Karpas-422 (cell line): Measurements from ENCODE around the gene OXSM. TPM values are rescaled to one million over a fixed set of nuclear protein-coding genes. Genes with fewer than 3 reads are reported as not detected.

Experiments used
- DNase-seq: peaks from one replicate; pipeline ENCODE4 v3.0.0-alpha.2; 2015
- H2AFZ ChIP-seq: fragments of 200-600 bp; sonication (generic); 2 replicates; pipeline ENCODE4 v1.6.1; 2014; ENCODE audit warnings: antibody characterized with exemption, low read length, mixed read lengths
- H3K27ac ChIP-seq: fragments of 200-600 bp; sonication (generic); 2 replicates; pipeline ENCODE4 v1.5.1; 2014; ENCODE audit warnings: mild to moderate bottlenecking, low read length, moderate library complexity
- H3K27me3 ChIP-seq: fragments of 200-600 bp; sonication (generic); 2 replicates; pipeline ENCODE4 v1.6.1; 2014; ENCODE audit warnings: low read length, mixed read lengths
- H3K36me3 ChIP-seq: fragments of 200-600 bp; sonication (generic); 2 replicates; pipeline ENCODE4 v1.6.1; 2014; ENCODE audit warnings: low read length, mixed read lengths; ENCODE audit not compliant: insufficient read depth
- H3K4me1 ChIP-seq: fragments of 200-600 bp; sonication (generic); 2 replicates; pipeline ENCODE4 v1.6.1; 2014; ENCODE audit warnings: mild to moderate bottlenecking, low read length, mixed read lengths
- H3K4me2 ChIP-seq: fragments of 200-600 bp; sonication (generic); 2 replicates; pipeline ENCODE4 v1.6.1; 2014; ENCODE audit warnings: low read length, low read depth, mild to moderate bottlenecking; ENCODE audit not compliant: poor library complexity, severe bottlenecking
- H3K4me3 ChIP-seq: fragments of 200-600 bp; sonication (generic); 2 replicates; pipeline ENCODE4 v1.5.1; 2014; ENCODE audit warnings: mild to moderate bottlenecking, antibody characterized with exemption, low read length, mixed read lengths
- H3K79me2 ChIP-seq: fragments of 200-600 bp; sonication (generic); 2 replicates; pipeline ENCODE4 v1.6.1; 2014; ENCODE audit warnings: mild to moderate bottlenecking, low read length, mixed read lengths
- H3K9ac ChIP-seq: fragments of 200-600 bp; sonication (generic); 2 replicates; pipeline ENCODE4 v1.6.0; 2014; ENCODE audit warnings: low read length
- H3K9me2 ChIP-seq: fragments of 200-600 bp; sonication (generic), shearing (Covaris generic); replicated peaks from 2 replicates; pipeline ENCODE4 v1.6.0; 2014; ENCODE audit warnings: mild to moderate bottlenecking, low read length, moderate library complexity; ENCODE audit not compliant: insufficient read depth
- H3K9me3 ChIP-seq: fragments of 300-700, 200-600 bp; sonication (generic); 2 replicates; pipeline ENCODE4 v1.6.1; 2014; ENCODE audit warnings: low read length, mixed read lengths
- H4K20me1 ChIP-seq: fragments of 200-600 bp; sonication (generic); 2 replicates; pipeline ENCODE4 v1.6.1; 2014; ENCODE audit warnings: mild to moderate bottlenecking, antibody characterized with exemption, low read length, low read depth; ENCODE audit not compliant: insufficient read depth
- total RNA-seq: library from RNA; depleted of rRNA; stranded (reverse); fragments of >200 nt; shearing (Covaris generic); gene quantifications from 2 replicates; pipeline ENCODE4 v1.2.3, GENCODE V29; 2014; ENCODE audit warnings: low replicate concordance

OXSM gene
- total RNA-seq, 1 experiment from 2014 or later = 15.7 TPM

DNA sequence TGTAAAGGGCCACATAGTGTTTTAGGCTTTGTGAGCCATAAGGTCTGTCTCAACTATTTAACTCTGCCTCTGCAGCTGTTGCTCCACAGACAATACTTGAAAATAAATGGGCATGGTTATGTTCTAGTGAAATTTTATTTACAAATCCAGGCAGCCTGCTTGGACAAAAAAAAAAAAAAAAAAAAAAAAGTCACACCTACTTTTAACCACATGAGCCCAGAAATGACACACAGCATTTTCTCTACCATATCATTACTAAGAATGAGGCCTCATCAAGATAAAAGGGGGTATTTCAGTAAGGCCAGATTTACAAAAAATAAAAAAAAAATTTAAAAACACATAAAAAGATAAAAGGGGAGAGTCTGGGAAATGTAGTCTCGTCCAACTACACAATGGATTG is 4.9 kb upstream of the OXSM start:
- Histone ChIP-seq H4K20me1 (no peaks in the 10 kb centered on the region), H3K4me1 (peaks cover 44% of the 10 kb centered on the region), H3K27me3 (no peaks in the 10 kb centered on the region), H3K9me2 (no peaks in the 10 kb centered on the region), H3K4me3 (no peak overlapping the region), H3K9me3 (no peaks in the 10 kb centered on the region), H3K9ac (no peak overlapping the region), H2AFZ (no peak overlapping the region), H3K79me2 (peaks cover 39% of the 10 kb centered on the region), H3K27ac (no peak overlapping the region), H3K4me2 (no peak overlapping the region), H3K36me3 (0 out of 2 replicates have a peak, but pooled peaks cover 7% of the 10 kb centered on the region)
- DNase-seq = no peak

- no peak overlapping the region for H3K27ac ChIP-seq
- H3K27me3 ChIP-seq = no peaks in the 10 kb centered on the region
- no peak overlapping the region for H3K9ac ChIP-seq
- no peak overlapping the region for H2AFZ ChIP-seq
- H3K4me2 ChIP-seq = no peak overlapping the region
- peaks cover 31% of the 10 kb centered on the region for H3K79me2 ChIP-seq
- no peaks in the 10 kb centered on the region for H3K36me3 ChIP-seq
- H3K9me3 ChIP-seq = no peaks in the 10 kb centered on the region
- no peaks in the 10 kb centered on the region for H4K20me1 ChIP-seq
- no peak overlapping the region for H3K4me3 ChIP-seq
- no peak for DNase-seq
- no peaks in the 10 kb centered on the region for H3K9me2 ChIP-seq
- peaks cover 48% of the 10 kb centered on the region for H3K4me1 ChIP-seq
Measured at GRCh38 chr3:25785826-25786225, 4.1 kb upstream of the OXSM start.

- H3K4me3 ChIP-seq = no peak overlapping the region
- no peak overlapping the region for H3K27ac ChIP-seq
Measured at GRCh38 chr3:25787689-25788088, 2.2 kb upstream of the OXSM start.

DNA sequence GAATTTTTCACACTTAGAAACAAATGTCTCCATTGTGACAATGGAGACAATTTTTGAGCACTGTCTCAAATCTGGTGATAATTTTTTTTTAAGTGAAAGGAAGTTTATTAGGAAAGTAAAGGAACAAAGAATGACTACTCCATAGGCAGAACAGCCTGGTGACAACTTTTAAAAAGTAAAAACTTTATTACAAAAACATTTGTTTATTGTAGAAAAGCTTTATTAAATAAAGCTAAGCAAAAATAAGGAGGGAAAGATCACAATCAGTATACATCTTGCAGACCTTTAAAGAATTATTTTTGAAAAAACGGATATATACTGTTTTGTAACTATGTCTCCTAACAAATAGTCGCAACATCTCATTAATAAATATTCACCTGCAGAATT is 688 bp upstream of the OXSM start:
- Histone ChIP-seq H3K4me1 (peaks cover 34% of the 10 kb centered on the region), H3K4me3 (peak overlapping the region; percentile 72), H2AFZ (peak overlapping the region; percentile 24; the same call in 1 of the 2 replicates), H3K9me3 (no peaks in the 10 kb centered on the region), H3K79me2 (peaks cover 14% of the 10 kb centered on the region), H3K36me3 (no peaks in the 10 kb centered on the region), H4K20me1 (no peaks in the 10 kb centered on the region), H3K27ac (peak overlapping the region; percentile 86), H3K4me2 (peak overlapping the region; percentile 96), H3K9ac (peak overlapping the region; percentile 76), H3K9me2 (no peaks in the 10 kb centered on the region; the same call in 1 of the 2 replicates), H3K27me3 (no peaks in the 10 kb centered on the region)
- no peak for DNase-seq

More at GRCh38 chr3:25787689-25788088, 2.2 kb upstream of the OXSM start:
- no peaks in the 10 kb centered on the region for H4K20me1 ChIP-seq
- peak overlapping the region; percentile 96 for H3K4me2 ChIP-seq
- peaks cover 40% of the 10 kb centered on the region for H3K4me1 ChIP-seq
- H3K9me2 ChIP-seq = no peaks in the 10 kb centered on the region; the same call in 1 of the 2 replicates
- no peaks in the 10 kb centered on the region for H3K36me3 ChIP-seq
- H3K79me2 ChIP-seq = peaks cover 15% of the 10 kb centered on the region
- no peak overlapping the region for H3K9ac ChIP-seq
- no peak overlapping the region for H2AFZ ChIP-seq
- no peak for DNase-seq
- H3K27me3 ChIP-seq = no peaks in the 10 kb centered on the region
- no peaks in the 10 kb centered on the region for H3K9me3 ChIP-seq

- Histone ChIP-seq H3K4me2 (no peak overlapping the region), H3K9me2 (no peaks in the 10 kb centered on the region), H3K36me3 (no peaks in the 10 kb centered on the region), H3K4me3 (no peak overlapping the region), H3K79me2 (no peaks in the 10 kb centered on the region), H3K9me3 (no peaks in the 10 kb centered on the region), H2AFZ (no peak overlapping the region), H3K9ac (no peak overlapping the region), H3K4me1 (no peaks in the 10 kb centered on the region), H4K20me1 (no peaks in the 10 kb centered on the region), H3K27ac (no peak overlapping the region), H3K27me3 (no peaks in the 10 kb centered on the region)
- DNase-seq = no peak
Measured at GRCh38 chr3:25801786-25802185, 11.9 kb downstream of the OXSM start.

DNA sequence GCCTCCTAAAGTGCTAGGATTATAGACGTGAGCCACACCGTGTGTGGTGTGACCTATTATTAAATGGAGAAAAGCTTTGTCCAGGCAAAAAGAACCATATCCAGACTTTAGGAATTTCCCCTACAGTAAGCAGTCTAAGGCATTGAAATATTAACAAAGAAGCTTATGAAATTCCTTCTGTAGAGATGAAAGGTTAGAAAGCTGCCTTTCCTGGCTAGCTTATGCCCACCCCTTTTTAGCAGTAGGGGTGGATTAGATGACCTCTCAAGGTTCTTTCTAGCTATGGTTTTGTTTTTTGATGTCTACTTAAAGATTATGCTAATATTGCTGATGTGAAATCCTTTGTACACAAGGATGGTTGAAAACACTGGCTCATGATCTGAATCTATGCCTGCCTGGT is 13.9 kb downstream of the OXSM start:
- no peak overlapping the region for H2AFZ ChIP-seq
- H3K27me3 ChIP-seq = no peaks in the 10 kb centered on the region
- no peak overlapping the region for H3K4me3 ChIP-seq
- no peak for DNase-seq
- H3K9me2 ChIP-seq = no peaks in the 10 kb centered on the region
- H3K4me2 ChIP-seq = no peak overlapping the region
- no peaks in the 10 kb centered on the region for H3K9me3 ChIP-seq
- no peaks in the 10 kb centered on the region for H4K20me1 ChIP-seq
- H3K27ac ChIP-seq = no peak overlapping the region
- H3K79me2 ChIP-seq = no peaks in the 10 kb centered on the region
- no peak overlapping the region for H3K9ac ChIP-seq
- H3K4me1 ChIP-seq = no peaks in the 10 kb centered on the region
- H3K36me3 ChIP-seq = no peaks in the 10 kb centered on the region

DNA sequence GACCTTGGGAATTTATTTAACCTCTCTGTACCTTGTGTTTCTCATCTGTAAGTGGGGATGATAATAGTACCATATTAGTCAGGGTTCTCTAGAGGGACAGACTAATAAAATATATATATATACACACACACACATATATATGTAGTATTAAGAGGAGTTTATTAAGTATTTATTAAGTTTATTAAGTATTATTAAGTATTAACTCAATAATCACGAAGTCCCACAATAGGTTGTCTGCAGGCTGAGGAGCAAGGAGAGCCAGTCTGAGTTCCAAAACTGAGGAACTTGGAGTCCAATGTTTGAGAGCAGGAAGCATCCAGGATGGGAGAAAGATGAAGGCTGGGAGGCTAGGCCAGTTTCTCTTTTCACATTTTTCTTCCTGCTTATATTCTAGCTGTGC is 14.8 kb downstream of the OXSM start:
- H3K4me2 ChIP-seq = no peak overlapping the region
- no peaks in the 10 kb centered on the region for H3K9me2 ChIP-seq
- no peaks in the 10 kb centered on the region for H3K79me2 ChIP-seq
- no peak for DNase-seq
- no peaks in the 10 kb centered on the region for H3K9me3 ChIP-seq
- no peak overlapping the region for H2AFZ ChIP-seq
- no peak overlapping the region for H3K27ac ChIP-seq
- no peak overlapping the region for H3K9ac ChIP-seq
- H3K27me3 ChIP-seq = no peaks in the 10 kb centered on the region
- no peaks in the 10 kb centered on the region for H3K36me3 ChIP-seq
- no peaks in the 10 kb centered on the region for H4K20me1 ChIP-seq
- no peak overlapping the region for H3K4me3 ChIP-seq
- H3K4me1 ChIP-seq = no peaks in the 10 kb centered on the region

GRCh38 chr3:25812644-25813043 is 22.8 kb downstream of the OXSM start:
- Histone ChIP-seq H3K4me3 (no peak overlapping the region), H3K9me3 (no peaks in the 10 kb centered on the region), H3K27ac (no peak overlapping the region), H4K20me1 (no peaks in the 10 kb centered on the region), H3K9me2 (no peaks in the 10 kb centered on the region), H3K36me3 (no peaks in the 10 kb centered on the region), H3K4me2 (no peak overlapping the region), H2AFZ (no peak overlapping the region), H3K4me1 (no peaks in the 10 kb centered on the region), H3K79me2 (no peaks in the 10 kb centered on the region), H3K9ac (no peak overlapping the region), H3K27me3 (no peaks in the 10 kb centered on the region; the same call in 1 of the 2 replicates)
- no peak for DNase-seq

GRCh38 chr3:25817107-25817506 is 27.2 kb downstream of the OXSM start:
- Histone ChIP-seq H3K4me3 (no peak overlapping the region), H3K27ac (no peak overlapping the region), H3K4me2 (no peak overlapping the region), H3K9me3 (no peaks in the 10 kb centered on the region), H3K36me3 (no peaks in the 10 kb centered on the region), H3K27me3 (no peaks in the 10 kb centered on the region; the same call in 1 of the 2 replicates), H4K20me1 (no peaks in the 10 kb centered on the region), H3K4me1 (peaks cover 10% of the 10 kb centered on the region), H3K9ac (no peak overlapping the region), H2AFZ (no peak overlapping the region), H3K79me2 (no peaks in the 10 kb centered on the region), H3K9me2 (no peaks in the 10 kb centered on the region)
- DNase-seq = no peak
